ENCODE data around the gene SENP6.

DNA sequence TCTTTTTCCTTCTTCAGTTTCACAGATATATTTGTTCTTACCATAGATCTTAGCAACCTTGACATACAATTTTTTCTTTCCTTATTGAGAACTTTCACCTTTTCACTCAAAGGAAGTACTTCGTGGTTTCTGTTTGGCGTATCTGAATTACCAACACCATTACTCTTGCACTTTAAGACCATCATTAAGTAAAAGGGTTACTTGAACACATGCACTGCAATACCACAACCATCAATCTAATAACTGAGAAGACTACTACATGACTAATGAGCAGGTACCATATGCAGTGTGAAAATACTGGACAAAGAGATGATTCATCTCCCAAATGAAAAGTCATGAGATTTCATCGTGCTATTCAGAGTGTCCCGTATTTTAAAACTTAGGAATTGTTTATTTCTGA, 21.7 kb upstream of the SENP6 start:
- TF ChIP-seq ZNF239 (tag by site-specific recombination; IDR thresholded peaks at IDR 0.05) = no peak
- TF ChIP-seq, protein P1, sequence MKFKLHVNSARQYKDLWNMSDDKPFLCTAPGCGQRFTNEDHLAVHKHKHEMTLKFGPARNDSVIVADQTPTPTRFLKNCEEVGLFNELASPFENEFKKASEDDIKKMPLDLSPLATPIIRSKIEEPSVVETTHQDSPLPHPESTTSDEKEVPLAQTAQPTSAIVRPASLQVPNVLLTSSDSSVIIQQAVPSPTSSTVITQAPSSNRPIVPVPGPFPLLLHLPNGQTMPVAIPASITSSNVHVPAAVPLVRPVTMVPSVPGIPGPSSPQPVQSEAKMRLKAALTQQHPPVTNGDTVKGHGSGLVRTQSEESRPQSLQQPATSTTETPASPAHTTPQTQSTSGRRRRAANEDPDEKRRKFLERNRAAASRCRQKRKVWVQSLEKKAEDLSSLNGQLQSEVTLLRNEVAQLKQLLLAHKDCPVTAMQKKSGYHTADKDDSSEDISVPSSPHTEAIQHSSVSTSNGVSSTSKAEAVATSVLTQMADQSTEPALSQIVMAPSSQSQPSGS (tag by site-specific recombination; IDR thresholded peaks at IDR 0.05; ENCODE audit: low read depth) = no peak
- TF ChIP-seq, protein P2, sequence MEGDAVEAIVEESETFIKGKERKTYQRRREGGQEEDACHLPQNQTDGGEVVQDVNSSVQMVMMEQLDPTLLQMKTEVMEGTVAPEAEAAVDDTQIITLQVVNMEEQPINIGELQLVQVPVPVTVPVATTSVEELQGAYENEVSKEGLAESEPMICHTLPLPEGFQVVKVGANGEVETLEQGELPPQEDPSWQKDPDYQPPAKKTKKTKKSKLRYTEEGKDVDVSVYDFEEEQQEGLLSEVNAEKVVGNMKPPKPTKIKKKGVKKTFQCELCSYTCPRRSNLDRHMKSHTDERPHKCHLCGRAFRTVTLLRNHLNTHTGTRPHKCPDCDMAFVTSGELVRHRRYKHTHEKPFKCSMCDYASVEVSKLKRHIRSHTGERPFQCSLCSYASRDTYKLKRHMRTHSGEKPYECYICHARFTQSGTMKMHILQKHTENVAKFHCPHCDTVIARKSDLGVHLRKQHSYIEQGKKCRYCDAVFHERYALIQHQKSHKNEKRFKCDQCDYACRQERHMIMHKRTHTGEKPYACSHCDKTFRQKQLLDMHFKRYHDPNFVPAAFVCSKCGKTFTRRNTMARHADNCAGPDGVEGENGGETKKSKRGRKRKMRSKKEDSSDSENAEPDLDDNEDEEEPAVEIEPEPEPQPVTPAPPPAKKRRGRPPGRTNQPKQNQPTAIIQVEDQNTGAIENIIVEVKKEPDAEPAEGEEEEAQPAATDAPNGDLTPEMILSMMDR (tag by site-specific recombination; IDR thresholded peaks at IDR 0.05) = no peak
- no peak for TF ChIP-seq ZNF23 (tag by site-specific recombination; IDR thresholded peaks at IDR 0.05; ENCODE audit: borderline replicate concordance)
- TF ChIP-seq ZNF585B (tag by site-specific recombination; IDR thresholded peaks at IDR 0.05) = no peak
- TF ChIP-seq ZNF514 (tag by site-specific recombination; IDR thresholded peaks at IDR 0.05) = no peak
- TF ChIP-seq, protein P3, sequence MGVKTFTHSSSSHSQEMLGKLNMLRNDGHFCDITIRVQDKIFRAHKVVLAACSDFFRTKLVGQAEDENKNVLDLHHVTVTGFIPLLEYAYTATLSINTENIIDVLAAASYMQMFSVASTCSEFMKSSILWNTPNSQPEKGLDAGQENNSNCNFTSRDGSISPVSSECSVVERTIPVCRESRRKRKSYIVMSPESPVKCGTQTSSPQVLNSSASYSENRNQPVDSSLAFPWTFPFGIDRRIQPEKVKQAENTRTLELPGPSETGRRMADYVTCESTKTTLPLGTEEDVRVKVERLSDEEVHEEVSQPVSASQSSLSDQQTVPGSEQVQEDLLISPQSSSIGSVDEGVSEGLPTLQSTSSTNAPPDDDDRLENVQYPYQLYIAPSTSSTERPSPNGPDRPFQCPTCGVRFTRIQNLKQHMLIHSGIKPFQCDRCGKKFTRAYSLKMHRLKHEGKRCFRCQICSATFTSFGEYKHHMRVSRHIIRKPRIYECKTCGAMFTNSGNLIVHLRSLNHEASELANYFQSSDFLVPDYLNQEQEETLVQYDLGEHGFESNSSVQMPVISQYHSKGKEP (tag by site-specific recombination; IDR thresholded peaks at IDR 0.05) = no peak
- no peak for TF ChIP-seq ZNF121 (tag by site-specific recombination; IDR thresholded peaks at IDR 0.05)
- no peak for TF ChIP-seq ZBTB7A (tag by site-specific recombination; IDR thresholded peaks at IDR 0.05; ENCODE audit: low read depth)

Measured in HEK293 (cell line).